22Rv1 (cell line): ENCODE measurements around the gene ZNF219.

Experiments
- CTCF ChIP-seq: fragments of 450-650 bp; IDR thresholded peaks from 2 replicates; pipeline ENCODE4 v1.5.1; 2017; ENCODE audit warnings: mild to moderate bottlenecking
- ZFX ChIP-seq: fragments of 450-650 bp; IDR thresholded peaks from 2 replicates; pipeline ENCODE4 v1.6.1; 2017; ENCODE audit warnings: antibody characterized with exemption, borderline replicate concordance

GRCh38 chr14:21104448-21105060, 6.1 kb upstream of the ZNF219 start:
- TF ChIP-seq CTCF (peak; percentile 92), ZFX (no peak)
